Neural cell (in vitro differentiated cells): ENCODE results near the gene DDX31.

Experiments
- CTCF ChIP-seq: fragments of 450-650 bp; IDR thresholded peaks from 2 replicates; pipeline ENCODE4 v1.5.1; 2014; ENCODE audit warnings: antibody characterized with exemption, mild to moderate bottlenecking, moderate library complexity; ENCODE audit not compliant: poor library complexity, severe bottlenecking
- EP300 ChIP-seq: fragments of 450-650 bp; conservative IDR thresholded peaks from 2 replicates; pipeline ENCODE4 v1.6.1; 2014; ENCODE audit warnings: antibody characterized with exemption, mild to moderate bottlenecking, moderate library complexity; ENCODE audit not compliant: poor library complexity, severe bottlenecking
- EZH2 ChIP-seq: fragments of 200-600, 300-800 bp; shearing (Covaris generic), sonication (generic); IDR thresholded peaks from 2 replicates; pipeline ENCODE4 v1.6.1; 2014; ENCODE audit warnings: antibody characterized with exemption, low read length, borderline replicate concordance, mild to moderate bottlenecking; ENCODE audit not compliant: insufficient read depth, poor library complexity, severe bottlenecking
- POLR2AphosphoS5 ChIP-seq: IDR thresholded peaks from 2 replicates; pipeline ENCODE4 v1.6.1; 2012
- RAD21 ChIP-seq: fragments of 450-650 bp; conservative IDR thresholded peaks from 2 replicates; pipeline ENCODE4 v1.6.1; 2014; ENCODE audit warnings: antibody characterized with exemption, mild to moderate bottlenecking, moderate library complexity
- TAF1 ChIP-seq: IDR thresholded peaks from 2 replicates; pipeline ENCODE4 v1.6.1; 2012; ENCODE audit warnings: low read depth

GRCh38 chr9:132586830-132587591 is 82.8 kb downstream of the DDX31 start:
- TF ChIP-seq CTCF: no peak
- TF ChIP-seq POLR2AphosphoS5: no peak
- no peak for TF ChIP-seq TAF1
- peak; percentile 99 for TF ChIP-seq EZH2
- TF ChIP-seq RAD21: no peak
- no peak for TF ChIP-seq EP300
